ENCODE results near the gene RSU1.
"Not testable (repeated sequence)": the region's sequence is repeated elsewhere in the genome, so short reads cannot be mapped to it uniquely, and the experiment has no call there.

The RSU1 gene

GRCh38 chr10:16780338-16780880 lies 36.8 kb downstream of the RSU1 start:
- DNase-seq (ENCODE audit: low read depth in 2 of 2): no peak

- DNase-seq (ENCODE audit: low read depth in 2 of 2): peak; percentile 31 to 68
Measured at GRCh38 chr10:16779384-16779915, 37.8 kb downstream of the RSU1 start.

GRCh38 chr10:16777473-16778370 lies 39.5 kb downstream of the RSU1 start:
- no peak for DNase-seq (ENCODE audit: low read depth in 2 of 2)

- no peak for DNase-seq (ENCODE audit: low read depth in 2 of 2)
Measured at GRCh38 chr10:16776896-16777295, 40.3 kb downstream of the RSU1 start.

GRCh38 chr10:16773334-16773733 lies 43.9 kb downstream of the RSU1 start:
- DNase-seq (ENCODE audit: low read depth in 2 of 2): no peak

GRCh38 chr10:16770670-16771069 lies 46.6 kb downstream of the RSU1 start:
- DNase-seq (ENCODE audit: low read depth in 2 of 2): no peak

- no peak for DNase-seq (ENCODE audit: low read depth in 2 of 2)
Measured at GRCh38 chr10:16770141-16770540, 47.1 kb downstream of the RSU1 start.

- DNase-seq (ENCODE audit: low read depth in 2 of 2): no peak
Measured at GRCh38 chr10:16769331-16769730, 47.9 kb downstream of the RSU1 start.

- DNase-seq (ENCODE audit: low read depth in 2 of 2): no peak
Measured at GRCh38 chr10:16768702-16769101, 48.5 kb downstream of the RSU1 start.

- DNase-seq (ENCODE audit: low read depth in 2 of 2): no peak
Measured at GRCh38 chr10:16765509-16766375, 51.5 kb downstream of the RSU1 start.

- no peak for DNase-seq (ENCODE audit: low read depth in 2 of 2)
Measured at GRCh38 chr10:16761300-16761699, 55.9 kb downstream of the RSU1 start.

- no peak for DNase-seq (ENCODE audit: low read depth in 2 of 2)
Measured at GRCh38 chr10:16756561-16757221, 60.5 kb downstream of the RSU1 start.

- DNase-seq (ENCODE audit: low read depth in 2 of 2): no peak
Measured at GRCh38 chr10:16754765-16755164, 62.5 kb downstream of the RSU1 start.

- not testable (repeated sequence) for DNase-seq (ENCODE audit: low read depth in 2 of 2)
Measured at GRCh38 chr10:16752849-16753248, 64.4 kb downstream of the RSU1 start.

GRCh38 chr10:16752099-16752498 lies 65.1 kb downstream of the RSU1 start:
- no peak for DNase-seq (ENCODE audit: low read depth in 2 of 2)

GRCh38 chr10:16751244-16751643 lies 66.0 kb downstream of the RSU1 start:
- no peak for DNase-seq (ENCODE audit: low read depth in 2 of 2)

GRCh38 chr10:16750461-16750860 lies 66.8 kb downstream of the RSU1 start:
- DNase-seq (ENCODE audit: low read depth in 2 of 2): no peak

GRCh38 chr10:16748749-16749148 lies 68.5 kb downstream of the RSU1 start:
- no peak for DNase-seq (ENCODE audit: low read depth in 2 of 2)

GRCh38 chr10:16746856-16747255 lies 70.4 kb downstream of the RSU1 start:
- no peak for DNase-seq (ENCODE audit: low read depth in 2 of 2)

- DNase-seq (ENCODE audit: low read depth in 2 of 2): no peak
Measured at GRCh38 chr10:16745061-16745460, 72.2 kb downstream of the RSU1 start.

- DNase-seq (ENCODE audit: low read depth in 2 of 2): no peak
Measured at GRCh38 chr10:16742165-16742960, 74.9 kb downstream of the RSU1 start.

All from stimulated activated CD4-positive, alpha-beta T cell treated with anti-CD3 and anti-CD28 coated beads, Interleukin-12 subunit alpha, Interleukin-12 subunit beta, amount 100 ng/mL, for 24 hours (primary cell).